WTC11 (cell line): ENCODE data around the gene LITAFD. TPM values are rescaled to one million over a fixed set of nuclear protein-coding genes. Genes with fewer than 3 reads are reported as not detected.
"Not testable (repeated sequence)": the region's sequence is repeated elsewhere in the genome, so short reads cannot be mapped to it uniquely, and the experiment has no call there.

Source experiments
- ATAC-seq: fragments of 200-7000 bp; cut with Tn5 transposase; 2 replicates; pipeline ENCODE4 v1.10.0; 2021; ENCODE audit warnings: mild to moderate bottlenecking, moderate library complexity
- CTCF ChIA-PET: fragments of 300-600 bp; sonication (Branson Sonifier 250); formaldehyde crosslinking; loops from one replicate; lab custom pipeline; 2021; ENCODE audit warnings: antibody characterized with exemption; lab: Charles Lee
- POLR2A ChIA-PET: fragments of 350-600 bp; sonication (Branson Sonifier 250); formaldehyde crosslinking; loops from one replicate; lab custom pipeline; 2021; ENCODE audit warnings: antibody characterized with exemption; lab: Charles Lee
- DNase-seq: peaks from one replicate; pipeline ENCODE4 v3.0.0; 2021; ENCODE audit warnings: low spot score
- H3K27ac Mint-ChIP-seq: 2 replicates; pipeline ENCODE4 v1.8.0; 2021; ENCODE audit warnings: mixed read lengths
- H3K27me3 Mint-ChIP-seq: 2 replicates; pipeline ENCODE4 v1.8.0; 2021; ENCODE audit warnings: low read depth, mild to moderate bottlenecking, moderate library complexity, mixed read lengths
- H3K36me3 Mint-ChIP-seq: 2 replicates; pipeline ENCODE4 v1.8.0; 2021; ENCODE audit warnings: mixed read lengths
- H3K4me1 Mint-ChIP-seq: 2 replicates; pipeline ENCODE4 v1.8.0; 2022; ENCODE audit warnings: mixed read lengths
- H3K4me3 Mint-ChIP-seq: 2 replicates; pipeline ENCODE4 v1.8.0; 2021; ENCODE audit warnings: mild to moderate bottlenecking, moderate library complexity, mixed read lengths
- H3K9me3 Mint-ChIP-seq: 2 replicates; pipeline ENCODE4 v1.8.0; 2021; ENCODE audit warnings: mixed read lengths
- AFF4 ChIP-seq: sonication (generic); formaldehyde crosslinking; IDR thresholded peaks from 2 replicates; pipeline ENCODE4 v1.8.1; 2023; ENCODE audit warnings: mild to moderate bottlenecking, missing genetic modification reagents, borderline replicate concordance
- JAZF1 ChIP-seq: fragments of 250-450 bp; sonication (Bioruptor Pico); IDR thresholded peaks from 2 replicates; pipeline ENCODE4 v1.9.0; 2021; ENCODE audit warnings: moderate library complexity, mild to moderate bottlenecking, inconsistent platforms
- NFYB ChIP-seq: sonication (generic); formaldehyde crosslinking; conservative IDR thresholded peaks from 2 replicates; pipeline ENCODE4 v1.8.0; 2022; ENCODE audit warnings: low read depth, missing genetic modification reagents
- RELA ChIP-seq: sonication (generic); formaldehyde crosslinking; IDR thresholded peaks from 2 replicates; pipeline ENCODE4 v1.8.1; 2022; ENCODE audit warnings: missing genetic modification reagents, mild to moderate bottlenecking, borderline replicate concordance
- ZNF121 ChIP-seq: sonication (generic); formaldehyde crosslinking; IDR thresholded peaks from 2 replicates; pipeline ENCODE4 v1.8.0; 2023; ENCODE audit warnings: missing genetic modification reagents
- ZNF512 ChIP-seq: sonication (generic); formaldehyde crosslinking; IDR thresholded peaks from 2 replicates; pipeline ENCODE4 v1.8.1; 2022; ENCODE audit warnings: missing genetic modification reagents, borderline replicate concordance
- total RNA-seq: library from RNA; stranded (reverse); gene quantifications from 3 replicates; pipeline ENCODE4 v1.2.3, GENCODE V29; 2021
- TF ChIP-seq, protein P1 (sequence below): sonication (generic); formaldehyde crosslinking; IDR thresholded peaks from 2 replicates; pipeline ENCODE4 v1.8.1; 2022; ENCODE audit warnings: low read depth, mild to moderate bottlenecking, moderate library complexity, missing genetic modification reagents, borderline replicate concordance
- TF ChIP-seq, protein P2 (sequence below): sonication (generic); formaldehyde crosslinking; IDR thresholded peaks from 2 replicates; pipeline ENCODE4 v1.8.0; 2023; ENCODE audit warnings: mild to moderate bottlenecking, missing genetic modification reagents
- TF ChIP-seq, protein P3 (sequence below): sonication (generic); formaldehyde crosslinking; IDR thresholded peaks from 2 replicates; pipeline ENCODE4 v1.8.1; 2022; ENCODE audit warnings: mild to moderate bottlenecking, missing genetic modification reagents, moderate library complexity, borderline replicate concordance
- TF ChIP-seq, protein P4 (sequence below): fragments of 250-450 bp; sonication (Bioruptor Pico); conservative IDR thresholded peaks from 2 replicates; pipeline ENCODE4 v1.9.0; 2021; ENCODE audit warnings: mild to moderate bottlenecking

Gene LITAFD
- total RNA-seq, 1 experiment from 2014 or later = not detected

DNA sequence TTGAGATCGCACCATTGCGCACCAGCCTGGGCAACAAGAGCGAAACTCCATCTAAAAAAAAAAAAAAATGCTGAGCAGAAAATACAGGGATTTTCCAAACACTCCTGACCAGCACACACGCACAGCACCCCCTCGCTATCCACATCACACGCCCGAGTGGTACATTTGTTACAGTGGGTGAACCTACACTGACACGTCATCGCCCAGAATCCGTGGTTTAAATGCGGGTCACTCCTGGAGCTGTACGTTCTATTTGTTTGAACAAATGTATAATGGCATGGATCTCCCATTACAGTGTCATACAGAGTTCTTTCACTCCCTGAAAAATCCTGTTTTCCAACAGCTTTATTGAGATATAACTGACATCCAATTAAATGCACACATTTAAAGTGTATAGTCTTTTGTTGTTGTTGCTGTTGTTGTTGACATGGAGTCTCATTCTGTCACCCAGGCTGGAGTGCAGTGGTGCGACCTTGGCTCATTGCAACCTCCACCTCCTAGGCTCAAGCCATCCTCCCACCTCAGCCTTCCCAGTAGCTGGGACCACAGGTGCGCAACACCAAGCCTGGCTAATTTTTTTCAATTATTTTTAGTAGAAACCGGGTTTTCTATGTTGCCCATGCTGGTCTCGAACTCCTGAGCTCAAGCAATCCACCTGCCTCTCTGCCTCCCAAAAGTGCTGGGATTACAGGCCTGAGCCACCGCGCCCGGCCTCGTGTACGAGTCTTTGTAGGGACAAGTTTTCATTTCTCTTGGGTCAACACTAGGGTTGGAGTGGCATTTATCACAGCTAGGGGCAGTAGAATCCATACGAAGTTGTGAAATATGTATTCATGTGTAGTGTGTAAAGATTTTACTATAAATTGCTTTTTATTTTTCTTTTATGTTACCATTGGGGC, 8.9 kb upstream of the LITAFD start:
- Mint-ChIP-seq H3K9me3 (no peaks in the 10 kb centered on the region), H3K36me3 (no peaks in the 10 kb centered on the region), H3K27ac (no peak overlapping the region), H3K4me3 (no peak overlapping the region), H3K4me1 (peaks cover 16% of the 10 kb centered on the region)
- no peak for DNase-seq
- ATAC-seq = no peak
- TF ChIP-seq, protein P1, sequence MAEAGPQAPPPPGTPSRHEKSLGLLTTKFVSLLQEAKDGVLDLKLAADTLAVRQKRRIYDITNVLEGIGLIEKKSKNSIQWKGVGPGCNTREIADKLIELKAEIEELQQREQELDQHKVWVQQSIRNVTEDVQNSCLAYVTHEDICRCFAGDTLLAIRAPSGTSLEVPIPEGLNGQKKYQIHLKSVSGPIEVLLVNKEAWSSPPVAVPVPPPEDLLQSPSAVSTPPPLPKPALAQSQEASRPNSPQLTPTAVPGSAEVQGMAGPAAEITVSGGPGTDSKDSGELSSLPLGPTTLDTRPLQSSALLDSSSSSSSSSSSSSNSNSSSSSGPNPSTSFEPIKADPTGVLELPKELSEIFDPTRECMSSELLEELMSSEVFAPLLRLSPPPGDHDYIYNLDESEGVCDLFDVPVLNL = no peak
- TF ChIP-seq JAZF1 (no peak), NFYB (no peak), AFF4 (CRISPR knock-in tag) (no peak), RELA (CRISPR knock-in tag) (no peak), ZNF512 (no peak), ZNF121 (CRISPR knock-in tag) (no peak)
- TF ChIP-seq, protein P2, sequence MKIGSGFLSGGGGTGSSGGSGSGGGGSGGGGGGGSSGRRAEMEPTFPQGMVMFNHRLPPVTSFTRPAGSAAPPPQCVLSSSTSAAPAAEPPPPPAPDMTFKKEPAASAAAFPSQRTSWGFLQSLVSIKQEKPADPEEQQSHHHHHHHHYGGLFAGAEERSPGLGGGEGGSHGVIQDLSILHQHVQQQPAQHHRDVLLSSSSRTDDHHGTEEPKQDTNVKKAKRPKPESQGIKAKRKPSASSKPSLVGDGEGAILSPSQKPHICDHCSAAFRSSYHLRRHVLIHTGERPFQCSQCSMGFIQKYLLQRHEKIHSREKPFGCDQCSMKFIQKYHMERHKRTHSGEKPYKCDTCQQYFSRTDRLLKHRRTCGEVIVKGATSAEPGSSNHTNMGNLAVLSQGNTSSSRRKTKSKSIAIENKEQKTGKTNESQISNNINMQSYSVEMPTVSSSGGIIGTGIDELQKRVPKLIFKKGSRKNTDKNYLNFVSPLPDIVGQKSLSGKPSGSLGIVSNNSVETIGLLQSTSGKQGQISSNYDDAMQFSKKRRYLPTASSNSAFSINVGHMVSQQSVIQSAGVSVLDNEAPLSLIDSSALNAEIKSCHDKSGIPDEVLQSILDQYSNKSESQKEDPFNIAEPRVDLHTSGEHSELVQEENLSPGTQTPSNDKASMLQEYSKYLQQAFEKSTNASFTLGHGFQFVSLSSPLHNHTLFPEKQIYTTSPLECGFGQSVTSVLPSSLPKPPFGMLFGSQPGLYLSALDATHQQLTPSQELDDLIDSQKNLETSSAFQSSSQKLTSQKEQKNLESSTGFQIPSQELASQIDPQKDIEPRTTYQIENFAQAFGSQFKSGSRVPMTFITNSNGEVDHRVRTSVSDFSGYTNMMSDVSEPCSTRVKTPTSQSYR = no peak
- TF ChIP-seq, protein P3, sequence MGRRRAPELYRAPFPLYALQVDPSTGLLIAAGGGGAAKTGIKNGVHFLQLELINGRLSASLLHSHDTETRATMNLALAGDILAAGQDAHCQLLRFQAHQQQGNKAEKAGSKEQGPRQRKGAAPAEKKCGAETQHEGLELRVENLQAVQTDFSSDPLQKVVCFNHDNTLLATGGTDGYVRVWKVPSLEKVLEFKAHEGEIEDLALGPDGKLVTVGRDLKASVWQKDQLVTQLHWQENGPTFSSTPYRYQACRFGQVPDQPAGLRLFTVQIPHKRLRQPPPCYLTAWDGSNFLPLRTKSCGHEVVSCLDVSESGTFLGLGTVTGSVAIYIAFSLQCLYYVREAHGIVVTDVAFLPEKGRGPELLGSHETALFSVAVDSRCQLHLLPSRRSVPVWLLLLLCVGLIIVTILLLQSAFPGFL = no peak
- TF ChIP-seq, protein P4, sequence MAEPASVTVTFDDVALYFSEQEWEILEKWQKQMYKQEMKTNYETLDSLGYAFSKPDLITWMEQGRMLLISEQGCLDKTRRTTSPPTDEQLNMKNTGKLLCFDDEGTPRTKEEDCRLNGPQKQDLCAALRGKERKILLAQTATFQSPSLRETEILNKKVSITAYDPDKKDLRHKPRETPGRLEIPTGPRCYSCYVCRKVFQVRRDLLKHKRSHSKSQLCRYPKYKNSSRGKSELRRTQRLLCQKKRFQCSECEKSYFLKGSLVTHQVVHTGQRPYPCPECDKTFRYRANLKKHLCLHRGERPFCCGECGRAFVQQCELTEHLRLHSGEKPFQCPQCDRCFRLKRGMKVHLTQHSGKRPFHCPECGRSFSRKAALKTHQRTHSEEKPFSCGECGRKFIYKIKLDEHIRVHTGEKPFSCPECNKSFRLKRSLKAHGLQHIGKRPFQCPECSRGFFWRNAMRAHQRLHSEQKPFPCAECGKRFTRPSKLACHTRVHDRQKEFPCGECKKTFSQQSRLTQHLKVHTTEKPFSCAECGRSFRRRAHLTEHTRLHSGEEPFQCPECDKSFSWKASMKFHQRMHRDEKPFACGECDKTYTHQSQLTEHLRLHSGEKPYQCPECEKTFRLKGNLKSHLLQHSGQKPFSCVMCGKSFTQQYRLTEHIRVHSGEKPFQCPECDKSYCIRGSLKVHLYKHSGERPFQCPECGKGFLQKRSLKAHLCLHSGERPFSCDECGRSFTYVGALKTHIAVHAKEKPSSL (CRISPR knock-in tag) = no peak
- TF ChIP-seq, all 79 proteins: peak for 0
- POLR2A ChIA-PET = no interaction called here
- CTCF ChIA-PET = interaction anchor here (0.7 to 2.2 kb wide), 16 partner anchors 8 to 262 kb away, joined by 3 to 10 read pairs (median 4); partner anchors contain the start of gene LITAFD
- no peaks in the 10 kb centered on the region for H3K27me3 Mint-ChIP-seq

GRCh38 chr16:8873866-8874195, 8.3 kb upstream of the LITAFD start:
- POLR2A ChIA-PET = interaction anchor here (0.7 kb wide), 1 partner anchor 41 kb away, joined by 4 read pairs; no protein-coding TSS in a partner anchor

More at GRCh38 chr16:8873866-8874195, 8.3 kb upstream of the LITAFD start:
- H3K4me3 Mint-ChIP-seq, H3K36me3 Mint-ChIP-seq, DNase-seq, H3K9me3 Mint-ChIP-seq, ATAC-seq, H3K27me3 Mint-ChIP-seq, H3K27ac Mint-ChIP-seq: not testable (repeated sequence)
- CTCF ChIA-PET = interaction anchor here (0.7 to 2.2 kb wide), 15 partner anchors 9 to 261 kb away, joined by 3 to 10 read pairs (median 4); no protein-coding TSS in a partner anchor
- H3K4me1 Mint-ChIP-seq = peaks cover 22% of the 10 kb centered on the region
